ENCODE results near the gene KIF1A.
"Not testable (repeated sequence)": the region's sequence is repeated elsewhere in the genome, so short reads cannot be mapped to it uniquely, and the experiment has no call there.

KIF1A gene

DNA sequence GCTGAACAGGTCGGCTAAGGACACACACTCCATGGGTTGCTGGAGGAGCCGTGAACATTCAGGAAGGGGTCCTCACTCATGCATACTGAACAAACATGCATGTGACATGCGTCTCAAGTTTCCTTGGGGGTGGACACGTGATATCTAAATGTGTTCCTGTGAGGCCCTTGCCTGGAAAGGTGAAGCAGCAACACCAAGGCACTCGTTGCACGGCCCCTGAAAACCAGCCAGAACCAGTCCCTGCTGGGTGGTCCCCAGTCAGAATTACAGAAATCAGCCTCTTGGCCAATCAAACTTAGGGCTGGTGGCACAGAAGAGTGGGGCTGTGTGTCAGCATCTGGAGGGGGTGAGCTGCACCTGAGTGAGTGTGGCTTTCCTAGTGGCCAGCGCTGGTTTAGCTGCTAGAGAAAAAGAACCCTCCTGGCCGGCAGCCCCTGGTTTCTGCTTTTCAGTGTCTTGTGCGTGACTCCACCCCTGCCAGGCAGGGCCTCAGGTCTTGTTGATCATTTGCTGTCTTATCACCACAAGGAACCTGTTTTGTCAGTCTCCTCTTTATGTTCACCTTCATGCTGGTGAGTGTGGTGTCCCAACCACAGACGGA, 134.1 kb downstream of the KIF1A start:
- DNase-seq (ENCODE audit: low spot score): no peak

DNA sequence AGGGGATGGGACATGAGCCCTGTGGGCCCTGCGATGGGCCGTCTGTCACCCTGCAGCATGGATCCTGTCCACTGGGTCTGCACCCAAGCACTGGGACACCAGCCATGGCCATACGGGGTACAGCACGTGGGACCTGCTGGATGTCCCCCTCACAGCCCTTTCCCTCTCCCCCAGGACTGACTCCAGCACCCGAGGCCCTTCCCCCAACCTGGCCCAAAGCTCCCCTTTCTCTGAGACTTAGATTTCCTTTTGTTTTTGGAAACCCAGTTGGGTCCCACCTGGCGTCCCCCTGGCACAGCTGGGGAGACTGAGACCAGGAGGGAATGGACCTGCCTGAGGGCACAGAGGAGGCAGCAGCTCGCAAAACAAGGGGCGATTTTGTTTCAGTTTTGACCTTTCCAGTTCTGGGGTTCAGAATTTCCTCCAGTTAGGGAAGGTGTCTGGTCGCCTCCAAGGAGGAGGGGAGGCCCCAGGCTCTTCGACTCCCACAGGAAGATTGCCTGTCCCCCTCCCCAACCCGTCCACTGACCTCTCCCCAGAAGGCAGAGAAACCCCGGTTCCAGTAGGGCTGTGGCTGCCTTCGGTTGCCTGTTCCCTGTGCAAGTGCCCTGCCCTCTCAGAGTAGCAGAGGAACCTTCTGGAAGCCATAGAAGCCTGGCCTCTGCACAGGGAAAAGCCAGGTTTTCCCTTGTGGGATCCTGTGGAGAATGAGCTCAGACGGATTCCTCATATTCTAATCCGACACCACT, 135.9 kb downstream of the KIF1A start:
- DNase-seq (ENCODE audit: low spot score): not testable (repeated sequence)

- DNase-seq (ENCODE audit: low spot score): not testable (repeated sequence)
These were observed 136.6 kb downstream of the KIF1A start for GRCh38 chr2:240683329-240683979.

GRCh38 chr2:240682431-240683224, 137.4 kb downstream of the KIF1A start, which contains the start of gene AQP12B:
Gene AQP12B (minus strand): TSS chr2:240682885. CDS start chr2:240682837, 48 bp downstream.
- not testable (repeated sequence) for DNase-seq (ENCODE audit: low spot score)

- DNase-seq (ENCODE audit: low spot score): not testable (repeated sequence)
These were observed 139.8 kb downstream of the KIF1A start for GRCh38 chr2:240680185-240680584.

DNA sequence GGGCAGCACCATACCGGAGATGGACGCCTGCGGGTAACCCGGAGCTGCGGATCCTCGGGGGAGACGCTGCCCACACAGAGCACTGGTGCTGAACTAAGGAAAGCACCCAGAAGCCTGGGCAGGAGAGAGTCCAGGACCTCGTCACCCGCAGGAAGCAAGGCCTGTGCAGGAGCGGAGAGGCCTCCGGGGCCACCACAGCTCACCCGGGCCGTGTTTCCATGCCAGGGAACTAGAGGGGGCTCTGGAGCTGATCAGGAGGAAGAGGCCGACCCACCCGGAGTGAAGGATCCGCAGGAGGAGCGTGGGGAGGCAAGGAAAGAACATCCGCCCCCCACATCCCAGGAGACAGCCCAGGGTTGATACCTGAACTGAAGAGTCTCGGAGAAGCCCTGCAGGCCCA, 141.1 kb downstream of the KIF1A start:
- DNase-seq (ENCODE audit: low spot score): not testable (repeated sequence)

GRCh38 chr2:240678043-240678442, 142.0 kb downstream of the KIF1A start:
- not testable (repeated sequence) for DNase-seq (ENCODE audit: low spot score)

GRCh38 chr2:240675345-240675744, 144.7 kb downstream of the KIF1A start:
- not testable (repeated sequence) for DNase-seq (ENCODE audit: low spot score)

DNA sequence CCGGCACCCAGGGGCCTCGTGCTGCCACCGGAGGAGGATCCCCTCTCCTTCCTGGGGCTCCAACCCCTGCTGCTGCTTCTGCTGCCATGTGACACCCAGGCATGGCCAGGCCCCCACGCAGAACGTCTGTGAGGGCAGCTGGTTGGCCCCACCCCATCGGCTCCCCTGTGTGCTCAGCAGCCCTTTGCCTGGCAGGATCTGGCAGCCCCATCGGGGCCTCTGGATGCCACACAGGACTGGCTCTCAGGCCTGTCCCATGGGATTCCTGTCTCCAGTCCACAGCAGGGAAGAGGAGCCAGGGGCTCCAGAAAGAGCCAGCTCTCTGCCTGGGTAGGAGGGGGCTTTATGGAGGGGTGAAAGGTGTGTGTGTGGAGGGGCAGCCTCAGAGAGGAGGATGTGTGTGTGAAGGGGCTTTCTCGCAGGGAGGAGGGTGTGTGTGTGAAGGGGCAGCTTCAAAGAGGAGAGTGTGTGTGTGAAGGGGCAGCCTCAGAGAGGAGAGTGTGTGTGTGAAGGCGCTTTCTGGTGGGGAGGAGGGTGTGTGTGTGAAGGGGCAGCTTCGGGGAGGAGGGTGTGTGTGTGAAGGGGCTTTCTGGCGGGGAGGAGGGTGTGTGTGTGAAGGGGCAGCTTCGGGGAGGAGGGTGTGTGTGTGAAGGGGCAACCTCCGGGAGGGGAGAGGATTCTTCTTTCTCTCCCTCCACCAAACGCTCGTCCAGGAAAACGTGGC, 145.4 kb downstream of the KIF1A start:
- not testable (repeated sequence) for DNase-seq (ENCODE audit: low spot score)

- DNase-seq (ENCODE audit: low spot score): no peak
These were observed 147.3 kb downstream of the KIF1A start for GRCh38 chr2:240672701-240673190.

DNA sequence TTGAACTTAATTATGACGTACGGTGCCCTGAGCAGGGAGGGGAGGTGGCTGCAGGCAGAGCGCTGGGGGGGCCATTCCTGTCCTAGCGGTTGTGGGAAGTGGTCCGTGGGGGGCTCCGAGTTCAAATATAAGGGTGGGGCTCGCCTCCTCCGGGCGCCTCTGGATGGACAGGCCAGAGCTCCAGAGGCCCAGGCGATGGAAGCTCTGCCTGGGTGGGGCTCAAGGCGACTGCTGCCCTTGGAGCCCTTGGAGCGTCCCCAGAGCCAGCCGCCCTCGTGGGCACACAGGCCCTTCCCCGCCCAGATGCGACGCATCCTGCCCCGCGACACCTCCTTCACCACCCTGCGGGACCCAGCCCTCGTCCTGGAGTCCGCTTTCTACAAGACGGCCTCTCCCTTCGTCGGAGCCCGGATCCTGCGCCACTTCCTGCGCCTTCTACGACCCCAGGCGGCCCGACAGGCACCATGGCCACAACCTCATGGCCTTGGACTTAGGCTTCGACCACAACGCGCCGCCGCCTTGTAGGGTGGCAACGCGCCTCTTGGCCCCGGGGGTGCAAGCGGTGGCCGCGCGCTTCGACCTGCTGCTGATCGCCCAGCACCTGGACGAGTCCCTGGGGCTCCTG, 147.8 kb downstream of the KIF1A start:
- DNase-seq (ENCODE audit: low spot score): no peak

- DNase-seq (ENCODE audit: low spot score): no peak
These were observed 149.1 kb downstream of the KIF1A start for GRCh38 chr2:240670950-240671349.

- DNase-seq (ENCODE audit: low spot score): no peak
These were observed 149.6 kb downstream of the KIF1A start for GRCh38 chr2:240670402-240670801.

DNA sequence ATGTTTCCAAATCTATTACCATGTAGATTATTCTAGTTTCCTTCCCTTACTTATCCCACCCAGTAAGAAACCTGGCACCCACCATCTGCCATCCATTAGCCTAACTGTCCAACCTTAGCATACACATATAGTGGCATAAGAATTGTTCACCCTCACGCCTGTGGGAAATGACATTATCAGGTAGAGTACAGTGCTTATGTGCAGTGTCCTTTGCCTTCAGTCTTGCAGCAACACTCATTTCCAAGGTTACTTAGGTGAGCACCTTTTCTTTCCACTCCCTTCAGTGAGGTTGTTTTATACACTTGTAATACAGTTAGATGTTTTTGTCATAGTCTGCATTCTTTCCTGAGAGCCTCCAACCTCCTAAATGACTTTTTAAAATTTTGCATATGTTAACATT, 155.4 kb downstream of the KIF1A start:
- DNase-seq (ENCODE audit: low spot score): no peak
